GM12892 (cell line): ENCODE measurements around the gene RPL6.

Experiments
- DNase-seq: peaks from one replicate; pipeline ENCODE4 v3.0.0; 2011; ENCODE audit not compliant: insufficient read length
- FAIRE-seq: peaks from 2 replicates; lab custom pipeline; 2011; peaks lifted over from hg19 to GRCh38; lab: Jason Lieb, UNC
- POLR2A ChIP-seq: IDR thresholded peaks from 2 replicates; pipeline ENCODE4 v1.6.1; 2011; ENCODE audit warnings: low read depth, low read length, control low read depth
- POLR2AphosphoS5 ChIP-seq: IDR thresholded peaks from 2 replicates; pipeline ENCODE4 v1.6.1; 2011; ENCODE audit warnings: low read depth, low read length, control low read depth
- TAF1 ChIP-seq: IDR thresholded peaks from 2 replicates; pipeline ENCODE4 v1.6.1; 2011; ENCODE audit warnings: low read depth, mild to moderate bottlenecking, control low read depth, low read length, borderline replicate concordance

Gene RPL6

DNA sequence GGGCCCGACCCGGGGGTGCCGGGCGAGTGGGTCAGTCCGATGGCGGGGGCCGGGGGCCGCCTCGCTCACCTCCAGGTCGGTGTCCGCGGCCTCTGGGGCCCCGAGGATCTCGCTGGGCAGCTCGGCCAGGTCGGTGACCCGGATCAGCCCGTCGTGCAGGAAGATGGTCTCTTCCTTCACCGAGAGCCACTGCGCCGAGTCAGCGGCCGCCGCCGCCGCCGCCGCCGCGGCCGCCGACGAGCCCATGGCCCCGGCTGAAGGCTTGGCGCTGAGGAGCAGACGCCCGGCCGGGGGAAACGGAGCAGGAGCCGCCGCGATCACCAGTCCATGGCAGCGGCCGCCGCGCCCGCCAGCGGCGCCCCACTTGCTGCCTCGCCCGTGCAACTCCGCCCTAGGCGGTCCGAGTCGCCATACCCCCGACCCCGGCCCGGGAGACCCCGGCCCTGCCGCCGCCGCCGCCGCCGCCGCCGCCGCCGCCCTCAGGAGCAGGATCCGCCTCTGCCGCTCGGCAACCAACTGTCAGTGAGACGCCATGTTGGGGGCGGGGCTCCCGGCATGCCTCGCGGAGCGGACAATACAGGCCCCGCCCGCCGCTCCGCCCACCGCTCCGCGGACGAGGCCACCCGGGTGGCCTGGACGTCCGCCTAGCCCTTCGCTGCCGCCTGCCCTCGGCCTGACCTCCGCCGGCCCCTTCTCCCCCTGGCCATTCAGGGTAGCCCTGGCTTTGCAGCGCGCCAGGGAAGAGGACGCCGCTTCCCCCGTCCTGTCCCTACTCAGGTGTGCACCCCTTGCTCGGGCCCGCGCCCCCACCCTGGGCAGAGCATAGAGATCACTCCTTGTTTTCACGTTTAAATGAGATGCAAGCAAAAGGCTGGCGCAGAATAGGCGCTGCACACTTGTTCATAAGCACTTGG is 27.3 kb downstream of the RPL6 start, which contains the start of gene HECTD4:
Gene HECTD4 (minus strand): TSS at position 549 of the 914 bp plus-strand sequence. CDS start 303 bp downstream, at position 246.
- peak; percentile 95 for FAIRE-seq
- peak; percentile 92 for DNase-seq
- TF ChIP-seq POLR2A (peak; percentile 85), POLR2AphosphoS5 (peak; percentile 78), TAF1 (peak; percentile 62; the same call in 1 of the 2 replicates)

- peak; percentile 58 for DNase-seq
- peak; percentile 69 for FAIRE-seq
- TF ChIP-seq POLR2AphosphoS5 (no peak), POLR2A (no peak), TAF1 (no peak)
Measured at GRCh38 chr12:112381406-112381882, 28.0 kb downstream of the RPL6 start.

DNA sequence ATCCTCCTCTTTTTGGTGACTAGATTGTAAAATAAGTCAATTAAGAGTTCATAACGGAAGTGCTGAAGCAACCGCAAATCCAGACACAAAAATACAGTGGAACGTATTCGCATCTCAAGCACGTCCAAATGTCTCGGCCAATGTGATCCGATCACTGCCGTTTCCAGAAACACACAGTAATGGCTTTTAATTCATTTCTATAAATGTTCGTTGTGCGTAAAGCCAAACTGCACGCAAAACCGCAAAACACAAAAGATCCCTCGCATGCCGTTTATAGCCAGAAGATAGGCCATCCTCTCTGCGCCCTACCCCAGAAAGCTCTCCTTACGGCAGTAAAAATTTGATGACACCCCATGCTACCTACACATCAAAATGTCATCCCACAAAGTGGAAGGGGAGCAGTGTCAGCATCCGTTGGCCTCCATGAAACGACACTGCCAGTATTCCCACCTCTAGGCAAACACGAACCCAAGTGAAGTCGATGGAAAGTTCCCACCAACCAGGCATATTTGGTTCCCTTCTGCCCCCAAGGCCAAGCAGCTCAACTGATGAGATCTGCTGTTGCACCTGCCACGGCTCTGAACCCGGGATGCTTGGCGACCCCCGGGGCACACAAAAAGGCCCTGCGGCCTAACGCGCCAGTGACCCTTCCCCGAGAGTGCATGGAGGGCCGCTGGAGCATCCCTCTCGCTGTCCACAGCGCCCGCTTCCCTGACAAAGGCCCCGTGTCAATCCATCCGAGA is 28.6 kb downstream of the RPL6 start:
- DNase-seq (no peak), FAIRE-seq (peak; percentile 51)
- TF ChIP-seq POLR2AphosphoS5: no peak
- no peak for TF ChIP-seq TAF1
- TF ChIP-seq POLR2A: no peak

DNA sequence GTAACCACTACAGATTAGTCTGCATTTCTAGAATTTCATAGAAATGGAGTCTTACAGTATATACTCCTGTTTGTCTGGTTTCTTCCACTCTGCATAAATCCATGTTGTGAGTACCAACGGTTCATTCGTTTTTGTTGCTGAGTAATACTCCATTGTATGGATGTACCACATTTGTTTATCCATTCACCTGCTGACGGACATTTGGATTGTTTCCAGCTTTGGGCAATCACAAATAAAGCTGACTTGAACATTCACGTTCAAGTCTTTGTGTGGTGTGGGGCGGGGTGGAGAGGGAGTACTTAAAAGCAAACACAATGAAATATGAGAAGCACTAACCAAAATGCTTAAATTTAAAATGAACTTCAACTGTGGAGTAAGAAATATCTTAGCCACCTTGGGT is 34.3 kb downstream of the RPL6 start:
- TF ChIP-seq TAF1: no peak
- TF ChIP-seq POLR2AphosphoS5: no peak
- TF ChIP-seq POLR2A: no peak
- FAIRE-seq (no peak), DNase-seq (no peak)

DNA sequence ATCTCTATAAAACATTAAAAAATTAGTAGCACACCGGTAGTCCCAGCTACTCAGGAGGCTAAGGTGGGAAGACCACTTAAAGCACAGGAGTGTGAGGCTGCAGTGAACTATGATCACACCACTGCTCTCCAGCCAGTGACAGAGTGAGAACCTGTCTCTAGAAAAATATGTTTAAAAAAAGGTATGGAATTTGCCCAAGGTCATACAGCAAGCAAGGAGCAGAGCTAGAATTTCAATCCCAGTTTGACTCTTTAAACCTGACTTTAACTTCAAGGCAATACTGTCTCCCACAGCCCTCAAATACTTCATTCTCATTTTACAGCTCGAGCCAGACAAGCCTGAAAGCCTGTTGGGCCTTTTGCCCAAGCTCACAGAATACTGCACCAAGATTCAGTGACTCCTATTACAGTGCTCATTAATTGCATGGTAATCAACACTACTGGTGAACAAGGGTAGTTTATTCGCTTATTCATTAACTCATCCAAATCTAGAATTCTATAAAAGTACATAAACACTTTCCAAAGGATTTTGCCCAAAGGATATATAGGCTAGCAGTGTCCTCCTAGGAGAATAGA is 35.2 kb downstream of the RPL6 start:
- no peak for TF ChIP-seq TAF1
- TF ChIP-seq POLR2A: no peak
- no peak for TF ChIP-seq POLR2AphosphoS5
- FAIRE-seq (no peak), DNase-seq (no peak)

- FAIRE-seq: no peak
- TF ChIP-seq POLR2A (no peak), POLR2AphosphoS5 (no peak), TAF1 (no peak)
- no peak for DNase-seq
Measured at GRCh38 chr12:112370868-112371510, 38.4 kb downstream of the RPL6 start.

- TF ChIP-seq POLR2A (no peak), TAF1 (no peak), POLR2AphosphoS5 (no peak)
- FAIRE-seq: no peak
Measured at GRCh38 chr12:112370199-112370598, 39.2 kb downstream of the RPL6 start.

DNA sequence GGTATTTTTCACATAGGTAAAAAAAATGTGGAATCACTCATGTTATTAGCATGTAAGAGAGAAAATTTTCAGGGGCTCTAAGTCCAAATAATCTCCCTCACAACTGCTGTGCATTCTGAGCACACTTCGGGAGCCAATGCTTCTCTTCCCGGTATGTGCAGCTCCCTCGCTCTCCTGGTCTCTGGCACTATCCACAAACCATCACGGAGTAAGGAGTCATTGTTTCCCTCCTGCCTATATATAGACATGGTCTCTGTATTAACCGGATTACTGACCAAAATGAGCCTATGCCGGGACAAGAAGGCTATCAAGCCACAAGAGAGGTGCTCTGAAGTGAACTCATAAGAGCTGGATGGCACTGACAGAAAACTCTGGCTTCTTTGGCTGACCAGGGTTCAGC is 40.5 kb downstream of the RPL6 start:
- no peak for FAIRE-seq
- no peak for TF ChIP-seq POLR2AphosphoS5
- no peak for TF ChIP-seq TAF1
- no peak for TF ChIP-seq POLR2A

More at GRCh38 chr12:112370199-112370598, 39.2 kb downstream of the RPL6 start:
- no peak for DNase-seq

DNA sequence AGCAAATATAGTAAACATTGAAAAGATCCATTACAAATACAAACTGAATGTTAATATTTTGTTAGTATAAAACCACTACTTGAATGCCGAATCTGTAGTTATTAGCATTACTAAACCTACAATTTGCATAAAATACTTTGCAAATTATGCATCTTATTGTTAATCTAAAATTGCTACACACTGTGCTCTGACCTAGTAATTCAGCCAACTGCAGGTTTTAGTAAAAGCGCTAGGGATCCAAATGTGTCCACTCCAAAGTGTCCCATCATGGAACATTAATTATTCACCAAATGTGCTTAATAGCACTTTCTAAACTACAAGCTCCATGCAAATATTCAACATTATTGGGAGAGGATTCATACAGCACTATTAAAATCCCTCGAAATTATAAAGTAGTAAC is 41.4 kb downstream of the RPL6 start:
- DNase-seq (no peak), FAIRE-seq (no peak)
- TF ChIP-seq POLR2A (no peak), POLR2AphosphoS5 (no peak), TAF1 (no peak)

More for the DNA sequence above, 40.5 kb downstream of the RPL6 start:
- DNase-seq: no peak

- no peak for FAIRE-seq
- TF ChIP-seq TAF1 (no peak), POLR2AphosphoS5 (no peak), POLR2A (no peak)
Measured at GRCh38 chr12:112362310-112362709, 47.1 kb downstream of the RPL6 start.

More at GRCh38 chr12:112362310-112362709, 47.1 kb downstream of the RPL6 start:
- DNase-seq: no peak
